H9 (cell line): ENCODE results near the gene IL1RAPL2. TPM values are rescaled to one million over a fixed set of nuclear protein-coding genes. Genes with fewer than 3 reads are reported as not detected.

Experiments used
- DNase-seq: peaks from one replicate; pipeline ENCODE4 v3.0.0-alpha.2; 2017
- H2AFZ ChIP-seq: one replicate; pipeline ENCODE4 v1.6.1; 2013; ENCODE audit warnings: mild to moderate bottlenecking, low read length, control low read depth, moderate library complexity
- H2AK5ac ChIP-seq: 2 replicates; pipeline ENCODE4 v1.6.1; 2013; ENCODE audit warnings: low read length, control low read depth, mixed read lengths; ENCODE audit not compliant: insufficient read length
- H2BK120ac ChIP-seq: one replicate; pipeline ENCODE4 v1.6.1; 2013; ENCODE audit warnings: low read depth, mild to moderate bottlenecking, low read length, control low read depth, inconsistent platforms; ENCODE audit not compliant: poor library complexity, severe bottlenecking
- H2BK12ac ChIP-seq: 2 replicates; pipeline ENCODE4 v1.6.1; 2013; ENCODE audit warnings: low read length, control low read depth, mixed read lengths, low read depth; ENCODE audit not compliant: insufficient read length
- H2BK15ac ChIP-seq: 2 replicates; pipeline ENCODE4 v1.6.1; 2013; ENCODE audit warnings: low read depth, low read length, control low read depth
- H2BK20ac ChIP-seq: one replicate; pipeline ENCODE4 v1.6.1; 2013; ENCODE audit warnings: low read depth, mild to moderate bottlenecking, low read length, control low read depth, inconsistent platforms; ENCODE audit not compliant: poor library complexity, severe bottlenecking
- H2BK5ac ChIP-seq: 2 replicates; pipeline ENCODE4 v1.6.1; 2013; ENCODE audit warnings: low read length, control low read depth, mixed read lengths; ENCODE audit not compliant: insufficient read length
- H3K14ac ChIP-seq: 2 replicates; pipeline ENCODE4 v1.6.1; 2013; ENCODE audit warnings: low read length, control low read depth; ENCODE audit not compliant: insufficient read depth
- H3K18ac ChIP-seq: 2 replicates; pipeline ENCODE4 v1.6.1; 2013; ENCODE audit warnings: low read depth, mild to moderate bottlenecking, mixed read lengths, low read length, control low read depth; ENCODE audit not compliant: insufficient read length
- H3K23ac ChIP-seq: 2 replicates; pipeline ENCODE4 v1.6.1; 2013; ENCODE audit warnings: low read length, control low read depth, mixed read lengths, low read depth; ENCODE audit not compliant: insufficient read length
- H3K23me2 ChIP-seq: 2 replicates; pipeline ENCODE4 v1.6.1; 2013; ENCODE audit warnings: low read depth, mild to moderate bottlenecking, mixed read lengths, low read length, control low read depth; ENCODE audit not compliant: insufficient read length, poor library complexity, severe bottlenecking
- H3K27ac ChIP-seq: 2 replicates; pipeline ENCODE4 v1.5.1; 2013; ENCODE audit warnings: low read length, control low read depth, mixed read lengths, low read depth; ENCODE audit not compliant: insufficient read length
- H3K27me3 ChIP-seq: 2 replicates; pipeline ENCODE4 v1.6.1; 2013; ENCODE audit warnings: low read length, control low read depth, inconsistent platforms; ENCODE audit not compliant: insufficient read depth
- H3K4ac ChIP-seq: 2 replicates; pipeline ENCODE4 v1.6.1; 2013; ENCODE audit warnings: low read depth, mild to moderate bottlenecking, control low read depth, inconsistent platforms, low read length, moderate library complexity
- H3K4me1 ChIP-seq: 2 replicates; pipeline ENCODE4 v1.6.1; 2013; ENCODE audit warnings: low read length, control low read depth, inconsistent platforms; ENCODE audit not compliant: insufficient read depth
- H3K4me2 ChIP-seq: 2 replicates; pipeline ENCODE4 v1.6.1; 2013; ENCODE audit warnings: low read length, control low read depth, mixed read lengths; ENCODE audit not compliant: insufficient read length, insufficient read depth
- H3K56ac ChIP-seq: 2 replicates; pipeline ENCODE4 v1.6.1; 2013; ENCODE audit warnings: low read depth, mild to moderate bottlenecking, mixed read lengths, low read length, control low read depth; ENCODE audit not compliant: insufficient read length
- H3K79me1 ChIP-seq: 2 replicates; pipeline ENCODE4 v1.6.1; 2013; ENCODE audit warnings: low read depth, mild to moderate bottlenecking, moderate library complexity, low read length, control low read depth, inconsistent platforms; ENCODE audit not compliant: insufficient read depth, poor library complexity, severe bottlenecking
- H3K79me2 ChIP-seq: 2 replicates; pipeline ENCODE4 v1.6.1; 2013; ENCODE audit warnings: low read length, control low read depth, inconsistent platforms; ENCODE audit not compliant: insufficient read depth
- H3K9ac ChIP-seq: 2 replicates; pipeline ENCODE4 v1.6.1; 2013; ENCODE audit warnings: low read length, control low read depth, mixed read lengths; ENCODE audit not compliant: insufficient read length; ENCODE audit errors: extremely low read depth
- H3K9me3 ChIP-seq: one replicate; pipeline ENCODE4 v1.6.1; 2013; ENCODE audit warnings: low read depth, low read length, inconsistent platforms; ENCODE audit not compliant: control insufficient read depth
- H3T11ph ChIP-seq: one replicate; pipeline ENCODE4 v1.6.1; 2013; ENCODE audit warnings: mild to moderate bottlenecking, low read length, control low read depth, inconsistent platforms
- H4K20me1 ChIP-seq: one replicate; pipeline ENCODE4 v1.6.1; 2013; ENCODE audit not compliant: control insufficient read depth, insufficient read length, insufficient read depth
- H4K5ac ChIP-seq: 2 replicates; pipeline ENCODE4 v1.6.1; 2013; ENCODE audit warnings: low read depth, mild to moderate bottlenecking, mixed read lengths, low read length, control low read depth; ENCODE audit not compliant: insufficient read length
- H4K8ac ChIP-seq: replicated peaks from 2 replicates; pipeline ENCODE4 v1.6.1; 2013; ENCODE audit warnings: low read length, control low read depth, mixed read lengths, low read depth; ENCODE audit not compliant: insufficient read length
- H4K91ac ChIP-seq: 2 replicates; pipeline ENCODE4 v1.6.1; 2013; ENCODE audit warnings: low read depth, mild to moderate bottlenecking, moderate library complexity, mixed read lengths, low read length, control low read depth; ENCODE audit not compliant: insufficient read length
- H3K27ac Mint-ChIP-seq, 3 experiments: 2 replicates in 2 of 3; 3 replicates in 1 of 3; pipeline ENCODE4 v1.8.0; 2020 to 2021; ENCODE audit warnings: mixed read lengths in 3 of 3, mild to moderate bottlenecking in 1 of 3, moderate library complexity in 1 of 3
- H3K27me3 Mint-ChIP-seq: 2 replicates; pipeline ENCODE4 v1.8.0; 2021; ENCODE audit warnings: low read depth, mild to moderate bottlenecking, moderate library complexity, mixed read lengths
- H3K36me3 Mint-ChIP-seq, 3 experiments: 2 replicates in 2 of 3; 3 replicates in 1 of 3; pipeline ENCODE4 v1.8.0; 2020 to 2021; ENCODE audit warnings: low read depth in 3 of 3, mixed read lengths in 3 of 3; ENCODE audit not compliant: insufficient read depth in 1 of 3
- H3K4me1 Mint-ChIP-seq, 2 experiments: 2 replicates each; pipeline ENCODE4 v1.8.0; 2020; ENCODE audit warnings: mixed read lengths in 2 of 2
- H3K4me3 Mint-ChIP-seq, 2 experiments: 2 replicates in 1 of 2; 3 replicates in 1 of 2; pipeline ENCODE4 v1.8.0; 2020 to 2021; ENCODE audit warnings: mild to moderate bottlenecking in 2 of 2, mixed read lengths in 2 of 2, moderate library complexity in 1 of 2
- H3K9me3 Mint-ChIP-seq, 2 experiments: 2 replicates in 1 of 2; 3 replicates in 1 of 2; pipeline ENCODE4 v1.8.0; 2020; ENCODE audit warnings: mild to moderate bottlenecking in 2 of 2, mixed read lengths in 2 of 2, moderate library complexity in 1 of 2
- CTCF ChIP-seq: fragments of 200-600 bp; sonication (generic); conservative IDR thresholded peaks from 3 replicates; pipeline ENCODE4 v1.8.0; 2021; ENCODE audit warnings: antibody characterized with exemption, mild to moderate bottlenecking
- WGBS: extraction: QIAGEN DNeasy Blood & Tissue Kit; methylation state at CpG from one replicate; pipeline ENCODE4 v1.1.7; 2013; ENCODE audit warnings: missing lambda C conversion rate, low lambda C conversion rate, mixed read lengths; ENCODE audit not compliant: insufficient read length; ENCODE audit errors: extremely low coverage; 5-methylcytosine and 5-hydroxymethylcytosine counted together
- total RNA-seq: library from RNA; stranded (reverse); gene quantifications from 2 replicates; pipeline ENCODE4 v1.2.1, GENCODE V29; 2021

IL1RAPL2 gene
- total RNA-seq, 1 experiment from 2014 or later, result not detected

GRCh38 chrX:105458846-105459245 is 892.8 kb downstream of the IL1RAPL2 start:
- Histone ChIP-seq H3K79me1 (no peaks in the 10 kb centered on the region), H2AK5ac (no peak overlapping the region), H3K9me3 (no peaks in the 10 kb centered on the region), H4K8ac (no peak overlapping the region), H3K79me2 (no peaks in the 10 kb centered on the region), H2BK15ac (no peak overlapping the region), H3K23ac (no peak overlapping the region), H4K20me1 (no peaks in the 10 kb centered on the region), H4K5ac (no peak overlapping the region), H3K23me2 (no peaks in the 10 kb centered on the region), H2BK12ac (no peak overlapping the region), H3T11ph (no peak overlapping the region), H2BK5ac (no peak overlapping the region), H3K14ac (no peak overlapping the region), H2AFZ (no peak overlapping the region), H3K27ac (no peak overlapping the region), H3K18ac (no peak overlapping the region), H3K56ac (no peak overlapping the region), H2BK20ac (no peak overlapping the region), H3K4ac (no peak overlapping the region), H3K4me1 (no peaks in the 10 kb centered on the region), H4K91ac (no peak overlapping the region), H3K4me2 (no peak overlapping the region), H3K9ac (no peak overlapping the region), H3K27me3 (no peaks in the 10 kb centered on the region), H2BK120ac (no peak overlapping the region)
- Mint-ChIP-seq H3K27ac (no peak overlapping the region), H3K27me3 (no peaks in the 10 kb centered on the region), H3K9me3 (peaks cover 0 to 29% of the 10 kb centered on the region in 2 experiments; a peak in 1 of 5 replicates), H3K4me1 (no peaks in the 10 kb centered on the region), H3K4me3 (no peak overlapping the region), H3K36me3 (0 out of 7 replicates have a peak, but pooled peaks cover 0 to 2% (median 0%) of the 10 kb centered on the region in 3 experiments)
- TF ChIP-seq CTCF, result no peak
- no peak for DNase-seq
- WGBS, result no CpG with 5 or more reads among the region's 3 CpGs
